H1 (cell line): ENCODE measurements around the gene WFDC1. TPM values are rescaled to one million over a fixed set of nuclear protein-coding genes. Genes with fewer than 3 reads are reported as not detected.
A peak's percentile ranks its signal among the peaks of the same experiment; 100 is the strongest.

ENCODE experiments used
- CTCF ChIA-PET: fragments of 300-600 bp; sonication (Branson Sonifier 250); formaldehyde crosslinking; loops from one replicate; lab custom pipeline; 2021; ENCODE audit not compliant: partially characterized antibody; lab: Charles Lee
- POLR2A ChIA-PET: fragments of 300-600 bp; sonication (Branson Sonifier 250); formaldehyde crosslinking; loops from one replicate; lab custom pipeline; 2021; ENCODE audit warnings: inconsistent platforms; ENCODE audit not compliant: partially characterized antibody; lab: Charles Lee
- DNase-seq, 2 experiments: peaks; one replicate each; pipeline versions ENCODE4 v3.0.0 to v3.0.0-alpha.2; 2010 to 2022; ENCODE audit warnings: low spot score in 2 of 2, low read depth in 1 of 2, mixed read lengths in 1 of 2
- FAIRE-seq: peaks from 2 replicates; lab custom pipeline; 2011; peaks lifted over from hg19 to GRCh38; lab: Jason Lieb, UNC
- H2AFZ ChIP-seq: 2 replicates; pipeline ENCODE4 v1.8.1; 2012; ENCODE audit warnings: low read length, inconsistent platforms
- H2AK5ac ChIP-seq: 2 replicates; pipeline ENCODE4 v1.6.1; 2013; ENCODE audit warnings: low read depth, low read length
- H2BK120ac ChIP-seq: replicated peaks from 2 replicates; pipeline ENCODE3; 2013; ENCODE audit warnings: low read depth, low read length, inconsistent platforms
- H2BK12ac ChIP-seq: 2 replicates; pipeline ENCODE4 v1.6.1; 2013; ENCODE audit warnings: low read depth, low read length
- H2BK15ac ChIP-seq: 2 replicates; pipeline ENCODE4 v1.6.1; 2013; ENCODE audit warnings: low read length
- H2BK20ac ChIP-seq: 2 replicates; pipeline ENCODE4 v1.6.1; 2013; ENCODE audit warnings: low read length
- H2BK5ac ChIP-seq: 2 replicates; pipeline ENCODE4 v1.6.1; 2013; ENCODE audit warnings: low read depth, low read length
- H3K14ac ChIP-seq: 2 replicates; pipeline ENCODE4 v1.6.1; 2013; ENCODE audit warnings: inconsistent platforms; ENCODE audit not compliant: insufficient read length
- H3K18ac ChIP-seq: 2 replicates; pipeline ENCODE4 v1.6.1; 2013; ENCODE audit warnings: low read length; ENCODE audit errors: extremely low read depth
- H3K23ac ChIP-seq: 2 replicates; pipeline ENCODE4 v1.6.1; 2013; ENCODE audit warnings: inconsistent platforms; ENCODE audit not compliant: insufficient read length
- H3K23me2 ChIP-seq: 2 replicates; pipeline ENCODE4 v1.6.1; 2013; ENCODE audit warnings: low read depth, low read length
- H3K27ac ChIP-seq: 2 replicates; pipeline ENCODE4 v1.6.1; 2011; ENCODE audit warnings: low read depth, low read length, inconsistent platforms
- H3K27me3 ChIP-seq, 4 experiments: replicated peaks in 1 of 4; 1 replicate in 1 of 4; 2 replicates in 3 of 4; pipeline versions ENCODE4 v1.6.1 to v1.8.1; 2011 to 2013; ENCODE audit warnings: low read length in 3 of 4, mild to moderate bottlenecking in 3 of 4, inconsistent platforms in 2 of 4, mixed read lengths in 2 of 4, moderate library complexity in 1 of 4; ENCODE audit not compliant: control insufficient read depth in 3 of 4, insufficient read depth in 3 of 4; ENCODE audit errors: extremely low read depth in 1 of 4
- H3K36me3 ChIP-seq, 4 experiments: 2 replicates each; pipeline versions ENCODE4 v1.6.1 to v1.8.1; 2011 to 2013; ENCODE audit warnings: mild to moderate bottlenecking in 4 of 4, low read length in 3 of 4, moderate library complexity in 2 of 4, control low read depth in 1 of 4, inconsistent platforms in 1 of 4; ENCODE audit not compliant: insufficient read depth in 4 of 4, control insufficient read depth in 2 of 4
- H3K4ac ChIP-seq: replicated peaks from 2 replicates; pipeline ENCODE3; 2013; ENCODE audit warnings: low read length, low read depth, mixed read lengths, inconsistent platforms; ENCODE audit not compliant: insufficient read length
- H3K4me1 ChIP-seq, 4 experiments: replicated peaks in 1 of 4; 1 replicate in 1 of 4; 2 replicates in 3 of 4; pipeline versions ENCODE4 v1.6.1 to v1.8.1; 2011 to 2013; ENCODE audit warnings: low read length in 3 of 4, inconsistent platforms in 2 of 4, mixed read lengths in 1 of 4; ENCODE audit not compliant: insufficient read depth in 4 of 4, control insufficient read depth in 3 of 4
- H3K4me2 ChIP-seq, 2 experiments: 2 replicates each; pipeline versions ENCODE4 v1.6.1 to v1.8.1; 2011 to 2013; ENCODE audit warnings: low read depth in 2 of 2, low read length in 2 of 2, control low read depth in 1 of 2, inconsistent platforms in 1 of 2, mild to moderate bottlenecking in 1 of 2; ENCODE audit not compliant: insufficient read depth in 1 of 2
- H3K4me3 ChIP-seq, 4 experiments: fragments of 200-600, 300-600 bp in 1 of 4; sonication (generic), shearing (Covaris generic), sonication (Bioruptor Twin) in 1 of 4; 2 replicates each; pipeline versions ENCODE4 v1.5.1 to v1.8.1; 2011 to 2016; ENCODE audit warnings: low read length in 4 of 4, low read depth in 3 of 4, control low read depth in 2 of 4, inconsistent platforms in 2 of 4, mild to moderate bottlenecking in 2 of 4, mixed read lengths in 1 of 4, moderate library complexity in 1 of 4; ENCODE audit not compliant: insufficient read depth in 2 of 4; ENCODE audit errors: extremely low read depth in 1 of 4
- H3K56ac ChIP-seq: replicated peaks from 2 replicates; pipeline ENCODE3; 2013; ENCODE audit warnings: low read depth, mild to moderate bottlenecking, mixed read lengths, low read length, inconsistent platforms; ENCODE audit not compliant: insufficient read length
- H3K79me1 ChIP-seq: 2 replicates; pipeline ENCODE4 v1.6.1; 2013; ENCODE audit warnings: low read depth, low read length, control low read depth
- H3K79me2 ChIP-seq, 2 experiments: 2 replicates each; pipeline versions ENCODE4 v1.6.1 to v1.8.1; 2012 to 2013; ENCODE audit warnings: low read length in 2 of 2, mild to moderate bottlenecking in 2 of 2, inconsistent platforms in 1 of 2; ENCODE audit not compliant: insufficient read depth in 2 of 2, control insufficient read depth in 1 of 2
- H3K9ac ChIP-seq, 4 experiments: replicated peaks in 1 of 4; 1 replicate in 1 of 4; 2 replicates in 3 of 4; pipeline versions ENCODE4 v1.6.1 to v1.8.1; 2011 to 2013; ENCODE audit warnings: low read depth in 3 of 4, low read length in 3 of 4, control low read depth in 2 of 4, mild to moderate bottlenecking in 2 of 4, moderate library complexity in 2 of 4, inconsistent platforms in 1 of 4; ENCODE audit errors: extremely low read depth in 1 of 4
- H3K9me3 ChIP-seq, 2 experiments: 2 replicates each; pipeline versions ENCODE4 v1.6.1 to v1.8.1; 2012 to 2013; ENCODE audit warnings: mild to moderate bottlenecking in 2 of 2, moderate library complexity in 2 of 2, control low read depth in 1 of 2, inconsistent platforms in 1 of 2, low read depth in 1 of 2, low read length in 1 of 2, mixed read lengths in 1 of 2; ENCODE audit not compliant: insufficient read depth in 2 of 2
- H4K20me1 ChIP-seq, 2 experiments: replicated peaks in 1 of 2; 2 replicates each; pipeline versions ENCODE3 to v1.8.1; 2011 to 2013; ENCODE audit warnings: inconsistent platforms in 2 of 2, low read length in 2 of 2, mild to moderate bottlenecking in 1 of 2; ENCODE audit not compliant: insufficient read depth in 2 of 2, control insufficient read depth in 1 of 2
- H4K5ac ChIP-seq: 2 replicates; pipeline ENCODE4 v1.6.1; 2013; ENCODE audit warnings: low read length, low read depth, mixed read lengths, inconsistent platforms; ENCODE audit not compliant: insufficient read length
- H4K8ac ChIP-seq: 2 replicates; pipeline ENCODE4 v1.8.0; 2013; ENCODE audit warnings: mild to moderate bottlenecking, moderate library complexity, low read length, inconsistent platforms; ENCODE audit not compliant: insufficient read depth; ENCODE audit errors: extremely low read depth
- H4K91ac ChIP-seq: replicated peaks from 2 replicates; pipeline ENCODE3; 2013; ENCODE audit warnings: low read length, mixed read lengths, inconsistent platforms; ENCODE audit not compliant: insufficient read length
- CEBPB ChIP-seq: IDR thresholded peaks from 2 replicates; pipeline ENCODE4 v1.6.1; 2012; ENCODE audit warnings: low read depth, low read length
- CREB1 ChIP-seq: IDR thresholded peaks from 2 replicates; pipeline ENCODE4 v1.6.1; 2012; ENCODE audit warnings: inconsistent platforms
- WGBS, 2 experiments: shearing (Covaris generic) in 1 of 2; methylation state at CpG; one replicate each; pipeline versions ENCODE4 v1.1.6 to v1.1.7; 2013 to 2015; ENCODE audit warnings: low lambda C conversion rate in 2 of 2, mixed read lengths in 2 of 2, inconsistent platforms in 1 of 2, low coverage in 1 of 2, missing lambda C conversion rate in 1 of 2; ENCODE audit not compliant: insufficient replicate concordance in 2 of 2, insufficient coverage in 1 of 2, insufficient read length in 1 of 2; ENCODE audit errors: extremely low coverage in 1 of 2, missing lambda C conversion rate in 1 of 2; 5-methylcytosine and 5-hydroxymethylcytosine counted together
- polyA plus RNA-seq, 7 experiments: library from polyadenylated mRNA; depleted of rRNA in 3 of 7; stranded (reverse) in 5 of 7; unstranded in 2 of 7; fragments of >200 nt in 5 of 7; fragments of 200-250 nt in 2 of 7; gene quantifications; 1 replicate in 5 of 7; 2 replicates in 1 of 7; 4 replicates in 1 of 7; pipeline versions ENCODE4 v1.2.1 to v1.2.3, GENCODE V29; 2011 to 2013; ENCODE audit warnings: missing spikeins in 2 of 7, mixed read lengths in 2 of 7
- total RNA-seq: library from RNA; stranded (reverse); fragmentation: NEBNext Ultra II Directional; extraction: Animal tissue kit (Norgen Biotek cat#: 25700); gene quantifications from 2 replicates; pipeline ENCODE4 v1.2.1, GENCODE V29; 2021

WFDC1 gene
- total and polyA plus RNA-seq, 2 of the 8 experiments (the other 6 are each of a cell fraction or from before 2014, with no cell fraction given), result 0.70 to 1.1 TPM

GRCh38 chr16:84340325-84341040 is 45.8 kb downstream of the WFDC1 start:
- H3K4me2 ChIP-seq, result no peak overlapping the region
- H3K4ac ChIP-seq, result no peak overlapping the region
- 87% methylated on average over 18 of the region's 18 CpGs; no CpG with 5 or more reads in 1 of the 2 experiments for WGBS, 2 experiments
- H4K5ac ChIP-seq, result no peak overlapping the region
- H2AFZ ChIP-seq, result no peak overlapping the region
- TF ChIP-seq CREB1 (no peak), CEBPB (peak; percentile 61)
- H3K14ac ChIP-seq, result no peak overlapping the region
- H2BK15ac ChIP-seq, result no peak overlapping the region
- no peaks in the 10 kb centered on the region for H3K27me3 ChIP-seq
- no peaks in the 10 kb centered on the region for H3K36me3 ChIP-seq
- no peaks in the 10 kb centered on the region for H4K20me1 ChIP-seq
- no peak overlapping the region for H2BK12ac ChIP-seq
- POLR2A ChIA-PET, result no interaction called here
- H3K9me3 ChIP-seq, result no peaks in the 10 kb centered on the region
- DNase-seq (no peak), FAIRE-seq (no peak)
- no peaks in the 10 kb centered on the region for H3K23me2 ChIP-seq
- H2AK5ac ChIP-seq, result no peak overlapping the region
- H4K8ac ChIP-seq, result no peak overlapping the region; the same call in 1 of the 2 replicates
- no peaks in the 10 kb centered on the region for H3K79me1 ChIP-seq
- H2BK20ac ChIP-seq, result no peak overlapping the region
- peak overlapping the region; percentile 19 for H4K91ac ChIP-seq
- no peak overlapping the region for H3K9ac ChIP-seq
- H3K27ac ChIP-seq, result no peak overlapping the region
- no peak overlapping the region for H2BK5ac ChIP-seq
- H3K79me2 ChIP-seq, result no peaks in the 10 kb centered on the region
- no peaks in the 10 kb centered on the region for H3K4me1 ChIP-seq
- CTCF ChIA-PET, result interaction anchor here (0.6 to 0.8 kb wide), 2 partner anchors 32 to 279 kb away, joined by 3 read pairs; no protein-coding TSS in a partner anchor
- no peak overlapping the region for H3K23ac ChIP-seq
- no peak overlapping the region for H2BK120ac ChIP-seq
- H3K18ac ChIP-seq, result no peak overlapping the region
- no peak overlapping the region for H3K56ac ChIP-seq
- no peak overlapping the region for H3K4me3 ChIP-seq
